Lower leg skin (tissue), 4 donors: ENCODE measurements around the gene LGR6. TPM values are rescaled to one million over a fixed set of nuclear protein-coding genes. Genes with fewer than 3 reads are reported as not detected.
"Not testable (repeated sequence)": the region's sequence is repeated elsewhere in the genome, so short reads cannot be mapped to it uniquely, and the experiment has no call there.

Experiments
- DNase-seq, 2 donors: peaks; one replicate each; pipeline ENCODE4 v3.0.0-alpha.2; 2019; ENCODE audit warnings: low spot score in 2 of 2
- H3K4me3 ChIP-seq: fragments of 200-600 bp; sonication (generic); 2 replicates; pipeline ENCODE4 v1.5.1; 2017; ENCODE audit warnings: mild to moderate bottlenecking, low read depth; ENCODE audit not compliant: poor library complexity, severe bottlenecking
- CTCF ChIP-seq, 3 donors: fragments of 450-650 bp; IDR thresholded peaks; one replicate each; pipeline ENCODE4 v1.5.1; 2016; ENCODE audit warnings: antibody characterized with exemption in 3 of 3, mild to moderate bottlenecking in 3 of 3, moderate library complexity in 2 of 3
- POLR2A ChIP-seq, 2 donors: fragments of 450-650 bp; IDR thresholded peaks; one replicate each; pipeline ENCODE4 v1.6.1; 2016 to 2017; ENCODE audit warnings: antibody characterized with exemption in 2 of 2, mild to moderate bottlenecking in 1 of 2, moderate library complexity in 1 of 2
- WGBS, 2 donors: methylation state at CpG; one replicate each; pipeline ENCODE4 v1.1.5; 2018; 5-methylcytosine and 5-hydroxymethylcytosine counted together
- intact Hi-C: fragments of 100-400 bp; cut with DNase I; formaldehyde crosslinking; loops from one replicate; pipeline ENCODE4 v1.15.0; 2023; ENCODE audit warnings: low total_unique reads
- total RNA-seq, 4 donors: library from RNA; depleted of rRNA; stranded (reverse); fragments of >200 nt; gene quantifications; one replicate each; pipeline ENCODE4 v1.1.0, GENCODE V29; 2016

Gene LGR6
- total RNA-seq, 4 donors from 2014 or later = 0.39 to 4.4 (median 1.8) TPM

- DNase-seq = peak in 1 of 2 donors; percentile 43
- H3K4me3 ChIP-seq = no peak overlapping the region
- intact Hi-C loops = no loop called here
- no peak for TF ChIP-seq CTCF (IDR thresholded peaks at IDR 0.05)
- 68 to 70% methylated on average over 5 to 6 of the region's 6 CpGs for WGBS, 2 donors
These were observed 58.0 kb downstream of the LGR6 start for GRCh38 chr1:202251424-202252256.

GRCh38 chr1:202252271-202252670 lies 58.7 kb downstream of the LGR6 start:
- TF ChIP-seq CTCF (IDR thresholded peaks at IDR 0.05) (no peak), POLR2A (IDR thresholded peaks at IDR 0.05) (no peak)
- WGBS, 2 donors = 80 to 87% methylated on average over 1 of the region's 1 CpG
- peak in 1 of 2 donors; percentile 36 for DNase-seq
- intact Hi-C loops = no loop called here
- no peak overlapping the region for H3K4me3 ChIP-seq

- TF ChIP-seq CTCF (IDR thresholded peaks at IDR 0.05) (no peak), POLR2A (IDR thresholded peaks at IDR 0.05) (no peak)
- no peak overlapping the region for H3K4me3 ChIP-seq
- peak in 1 of 2 donors; percentile 66 for DNase-seq
- intact Hi-C loops = no loop called here
- 86 to 88% methylated on average over 8 of the region's 8 CpGs for WGBS, 2 donors
These were observed 61.1 kb downstream of the LGR6 start for GRCh38 chr1:202254454-202255252.

GRCh38 chr1:202255343-202255742 lies 61.7 kb downstream of the LGR6 start:
- intact Hi-C loops = no loop called here
- no peak for TF ChIP-seq CTCF (IDR thresholded peaks at IDR 0.05)
- TF ChIP-seq POLR2A (IDR thresholded peaks at IDR 0.05) = no peak
- H3K4me3 ChIP-seq = no peak overlapping the region
- 59 to 68% methylated on average over 7 of the region's 7 CpGs for WGBS, 2 donors
- peak in 1 of 2 donors; percentile 68 for DNase-seq

GRCh38 chr1:202259705-202260104 lies 66.1 kb downstream of the LGR6 start:
- TF ChIP-seq CTCF (IDR thresholded peaks at IDR 0.05) (no peak), POLR2A (IDR thresholded peaks at IDR 0.05) (no peak)
- intact Hi-C loops = no loop called here
- DNase-seq = peak in 1 of 2 donors; percentile 37
- WGBS, 2 donors = 89% methylated on average over 7 of the region's 7 CpGs
- no peak overlapping the region for H3K4me3 ChIP-seq

- 79 to 98% methylated on average over 3 to 4 of the region's 4 CpGs for WGBS, 2 donors
- intact Hi-C loops, DNase-seq, H3K4me3 ChIP-seq: not testable (repeated sequence)
These were observed 67.8 kb downstream of the LGR6 start for GRCh38 chr1:202261209-202261958.
